ENCODE data around the gene OTC. TPM values are rescaled to one million over a fixed set of nuclear protein-coding genes. Genes with fewer than 3 reads are reported as not detected.

OTC gene
- polyA plus RNA-seq, 1 donor (not counting 4 experiments of a cell fraction or from before 2014, with no cell fraction given), result not detected

- no peaks in the 10 kb centered on the region for H3K27me3 ChIP-seq (ENCODE audit: control insufficient read depth, extremely low read depth, insufficient read depth, low read length)
- no peaks in the 10 kb centered on the region for H3K36me3 ChIP-seq (ENCODE audit: control insufficient read depth in 2 of 2, extremely low read depth in 1 of 2, insufficient read depth in 2 of 2, low read length in 2 of 2)
- no peaks in the 10 kb centered on the region for H3K9me3 ChIP-seq (ENCODE audit: control insufficient read depth, low read depth, low read length)
- H3K4me3 ChIP-seq (ENCODE audit: control insufficient read depth in 2 of 3, extremely low read depth in 1 of 3, insufficient read depth in 2 of 3, low read depth in 1 of 3, low read length in 3 of 3), result no peak overlapping the region
- no peak overlapping the region for H2AFZ ChIP-seq (ENCODE audit: control insufficient read depth, low read length)
- no peak overlapping the region for H3K9ac ChIP-seq (ENCODE audit: control insufficient read depth, extremely low read depth, insufficient read depth, low read length)
- no peak overlapping the region for H3K4me2 ChIP-seq (ENCODE audit: control insufficient read depth, extremely low read depth, insufficient read depth, low read depth, low read length)
- DNase-seq (ENCODE audit: low read depth, low spot score), result no peak
- H3K27ac ChIP-seq (ENCODE audit: control insufficient read depth, insufficient read depth, low read length), result no peak overlapping the region
- no peaks in the 10 kb centered on the region for H4K20me1 ChIP-seq (ENCODE audit: control insufficient read depth, extremely low read depth, insufficient read depth, low read length)
- H3K9me1 ChIP-seq (ENCODE audit: control insufficient read depth, extremely low read depth, insufficient read depth, low read length), result no peaks in the 10 kb centered on the region
- no peaks in the 10 kb centered on the region for H3K4me1 ChIP-seq (ENCODE audit: control insufficient read depth, extremely low read depth, insufficient read depth, low read length)
- H3K79me2 ChIP-seq (ENCODE audit: control insufficient read depth, insufficient read depth, low read length), result no peaks in the 10 kb centered on the region
- dilution Hi-C loops (cut with MboI; ENCODE audit: extremely low pct_ligation_motif_present, low sequenced_read_pairs), result no loop called here
- no peak for FAIRE-seq
- TF ChIP-seq CTCF (optimal IDR thresholded peaks at IDR 0.05 in 1 of 3, IDR thresholded peaks at IDR 0.05 in 1 of 3, conservative IDR thresholded peaks at IDR 0.05 in 1 of 3; ENCODE audit: extremely low read depth in 1 of 3, insufficient read depth in 2 of 3, low read length in 3 of 3) (no peak), EZH2 (IDR thresholded peaks at IDR 0.05; ENCODE audit: low read length) (no peak)
Observed at GRCh38 chrX:38400389-38400910, 48.0 kb downstream of the OTC start.

DNA sequence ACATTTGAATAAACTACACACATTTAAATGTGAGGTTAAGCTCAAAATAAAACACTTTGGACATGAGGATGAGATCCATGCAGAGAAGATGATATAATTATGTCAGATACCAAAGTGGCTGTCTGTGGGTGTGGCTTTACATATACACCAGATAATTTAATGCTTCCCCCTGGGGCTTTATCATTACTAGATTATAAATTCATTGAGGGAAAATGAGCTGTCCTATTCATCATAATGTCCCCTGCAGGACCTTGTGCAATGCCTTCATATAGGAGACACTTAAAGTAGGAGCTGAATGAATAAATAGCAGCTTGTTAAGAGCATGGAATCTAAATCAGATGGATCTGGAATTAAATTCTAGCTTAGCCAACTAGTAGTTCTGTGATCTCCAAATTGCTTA, 49.7 kb downstream of the OTC start:
- TF ChIP-seq EZH2 (IDR thresholded peaks at IDR 0.05; ENCODE audit: low read length), result no peak
- TF ChIP-seq CTCF (optimal IDR thresholded peaks at IDR 0.05 in 1 of 3, IDR thresholded peaks at IDR 0.05 in 1 of 3, conservative IDR thresholded peaks at IDR 0.05 in 1 of 3; ENCODE audit: extremely low read depth in 1 of 3, insufficient read depth in 2 of 3, low read length in 3 of 3), result no peak
- Histone ChIP-seq H4K20me1 (ENCODE audit: control insufficient read depth, extremely low read depth, insufficient read depth, low read length) (no peaks in the 10 kb centered on the region), H3K27me3 (ENCODE audit: control insufficient read depth, extremely low read depth, insufficient read depth, low read length) (no peaks in the 10 kb centered on the region), H3K4me2 (ENCODE audit: control insufficient read depth, extremely low read depth, insufficient read depth, low read depth, low read length) (no peak overlapping the region), H3K79me2 (ENCODE audit: control insufficient read depth, insufficient read depth, low read length) (no peaks in the 10 kb centered on the region), H3K9me1 (ENCODE audit: control insufficient read depth, extremely low read depth, insufficient read depth, low read length) (no peaks in the 10 kb centered on the region), H3K4me1 (ENCODE audit: control insufficient read depth, extremely low read depth, insufficient read depth, low read length) (no peaks in the 10 kb centered on the region), H3K4me3 (ENCODE audit: control insufficient read depth in 2 of 3, extremely low read depth in 1 of 3, insufficient read depth in 2 of 3, low read depth in 1 of 3, low read length in 3 of 3) (no peak overlapping the region), H3K27ac (ENCODE audit: control insufficient read depth, insufficient read depth, low read length) (no peak overlapping the region), H3K36me3 (ENCODE audit: control insufficient read depth in 2 of 2, extremely low read depth in 1 of 2, insufficient read depth in 2 of 2, low read length in 2 of 2) (no peaks in the 10 kb centered on the region), H2AFZ (ENCODE audit: control insufficient read depth, low read length) (no peak overlapping the region), H3K9me3 (ENCODE audit: control insufficient read depth, low read depth, low read length) (no peaks in the 10 kb centered on the region), H3K9ac (ENCODE audit: control insufficient read depth, extremely low read depth, insufficient read depth, low read length) (no peak overlapping the region)
- dilution Hi-C loops (cut with MboI; ENCODE audit: extremely low pct_ligation_motif_present, low sequenced_read_pairs), result no loop called here
- DNase-seq (ENCODE audit: low read depth, low spot score) (no peak), FAIRE-seq (no peak)
